HL-60 (cell line): ENCODE data around the gene IL27RA.

Experiments
- DNase-seq, 2 experiments: peaks; one replicate each; pipeline ENCODE4 v3.0.0-alpha.2; 2010 to 2020; ENCODE audit warnings: low read depth in 1 of 2, low spot score in 1 of 2
- H3K27ac ChIP-seq: fragments of 250-450 bp; sonication (Bioruptor Pico); replicated peaks from 2 replicates; pipeline ENCODE4 v1.5.1; 2020; ENCODE audit warnings: mild to moderate bottlenecking, moderate library complexity
- H3K27me3 ChIP-seq: fragments of 250-450 bp; sonication (Bioruptor Pico); 2 replicates; pipeline ENCODE4 v1.5.1; 2021; ENCODE audit warnings: mild to moderate bottlenecking, moderate library complexity; ENCODE audit not compliant: insufficient read depth, poor library complexity, severe bottlenecking
- H3K4me3 ChIP-seq: replicated peaks from 2 replicates; pipeline ENCODE4 v1.5.1; 2011; ENCODE audit warnings: mild to moderate bottlenecking, control low read depth, low read length; ENCODE audit not compliant: insufficient read depth
- CTCF ChIP-seq: IDR thresholded peaks from one replicate; pipeline ENCODE4 v1.5.1; 2011; ENCODE audit warnings: low read length, control low read depth, inconsistent platforms; ENCODE audit not compliant: insufficient read depth
- GABPA ChIP-seq: IDR thresholded peaks from 2 replicates; pipeline ENCODE4 v1.6.1; 2012; ENCODE audit warnings: low read depth
- POLR2AphosphoS5 ChIP-seq: IDR thresholded peaks from 2 replicates; pipeline ENCODE4 v1.6.1; 2012; ENCODE audit warnings: low read depth
- REST ChIP-seq: IDR thresholded peaks from 2 replicates; pipeline ENCODE4 v1.6.1; 2012; ENCODE audit warnings: low read depth; ENCODE audit not compliant: insufficient replicate concordance
- SPI1 ChIP-seq: IDR thresholded peaks from 2 replicates; pipeline ENCODE4 v1.6.1; 2012; ENCODE audit warnings: low read depth, mild to moderate bottlenecking, borderline replicate concordance

The IL27RA gene

GRCh38 chr19:14055396-14055795 is 23.8 kb downstream of the IL27RA start:
- Histone ChIP-seq H3K4me3 (no peak overlapping the region), H3K27me3 (peaks cover 22% of the 10 kb centered on the region), H3K27ac (no peak overlapping the region)
- no peak for TF ChIP-seq CTCF
- TF ChIP-seq SPI1, result no peak
- no peak for DNase-seq

GRCh38 chr19:14056069-14056666 is 24.6 kb downstream of the IL27RA start:
- no peak overlapping the region for H3K27ac ChIP-seq
- TF ChIP-seq SPI1, result no peak
- TF ChIP-seq REST, result no peak
- TF ChIP-seq GABPA, result no peak
- TF ChIP-seq CTCF, result no peak
- no peak for TF ChIP-seq POLR2AphosphoS5
- peaks cover 26% of the 10 kb centered on the region for H3K27me3 ChIP-seq
- no peak overlapping the region for H3K4me3 ChIP-seq
- no peak for DNase-seq

GRCh38 chr19:14056741-14057356 is 25.3 kb downstream of the IL27RA start:
- no peak overlapping the region for H3K27ac ChIP-seq
- DNase-seq, result no peak
- peaks cover 26% of the 10 kb centered on the region for H3K27me3 ChIP-seq
- no peak overlapping the region for H3K4me3 ChIP-seq
- no peak for TF ChIP-seq SPI1
- no peak for TF ChIP-seq GABPA
- no peak for TF ChIP-seq CTCF
- TF ChIP-seq REST, result no peak
- no peak for TF ChIP-seq POLR2AphosphoS5
